K562 (cell line): ENCODE measurements around the gene MYO1F. TPM values are rescaled to one million over a fixed set of nuclear protein-coding genes. Genes with fewer than 3 reads are reported as not detected.

Source experiments
- ATAC-seq: fragments of 200-7000 bp; cut with Tn5 transposase; 3 replicates; pipeline ENCODE4 v1.9.1; 2020; ENCODE audit warnings: moderate library complexity
- BruUV-seq: library from RNA; stranded (reverse); fragments of 400-500 nt; replicated peaks from 2 replicates; lab custom pipeline; 2021; lab: Mats Ljungman, UMichigan
- CTCF ChIA-PET: fragments of 300-600 bp; formaldehyde crosslinking; extraction: SDS; loops from one replicate; lab custom pipeline; 2021; ENCODE audit warnings: low intra/inter-chr PET ratio; lab: Yijun Ruan, JAX
- POLR2A ChIA-PET: fragments of 300-600, 350-650 bp; sonication (Branson Sonifier 250); formaldehyde crosslinking; extraction: SDS; loops from one replicate; lab custom pipeline; 2021; ENCODE audit warnings: antibody characterized with exemption, inconsistent platforms; lab: Yijun Ruan, JAX
- DNase-seq, 4 experiments: peaks; one replicate each; pipeline versions ENCODE4 v3.0.0 to v3.0.0-alpha.2; 2011 to 2018; ENCODE audit warnings: low spot score in 3 of 4, mixed read lengths in 3 of 4; ENCODE audit errors: extremely low read depth in 1 of 4
- FAIRE-seq: peaks from 2 replicates; lab custom pipeline; 2011; peaks lifted over from hg19 to GRCh38; lab: Jason Lieb, UNC
- H2AFZ ChIP-seq: 2 replicates; pipeline ENCODE4 v1.6.0; 2011; ENCODE audit warnings: low read depth, low read length, control low read depth, inconsistent platforms
- H3K27ac ChIP-seq: fragments of 200-600 bp; 3 replicates; pipeline ENCODE4 v1.8.0; 2011; ENCODE audit warnings: low read depth, mild to moderate bottlenecking, control low read depth, inconsistent platforms, low read length, moderate library complexity, mixed read lengths; ENCODE audit errors: extremely low read depth
- H3K27me3 ChIP-seq, 2 experiments: fragments of 300-600 bp in 1 of 2; 2 replicates in 1 of 2; 3 replicates in 1 of 2; pipeline versions ENCODE4 v1.6.0 to v1.8.0; 2011; ENCODE audit warnings: inconsistent platforms in 2 of 2, low read length in 2 of 2, mild to moderate bottlenecking in 1 of 2, mixed read lengths in 1 of 2, moderate library complexity in 1 of 2; ENCODE audit not compliant: control insufficient read depth in 2 of 2, insufficient read depth in 2 of 2
- H3K36me3 ChIP-seq: fragments of 300-600 bp; 3 replicates; pipeline ENCODE4 v1.8.0; 2011; ENCODE audit warnings: mild to moderate bottlenecking, low read length, inconsistent platforms; ENCODE audit not compliant: control insufficient read depth, insufficient read depth
- H3K4me1 ChIP-seq, 2 experiments: fragments of 200-600 bp in 1 of 2; replicated peaks in 1 of 2; 2 replicates in 1 of 2; 3 replicates in 1 of 2; pipeline versions ENCODE4 v1.5.1 to v1.8.0; 2011; ENCODE audit warnings: inconsistent platforms in 2 of 2, low read length in 2 of 2, mild to moderate bottlenecking in 1 of 2, mixed read lengths in 1 of 2, moderate library complexity in 1 of 2; ENCODE audit not compliant: control insufficient read depth in 2 of 2, insufficient read depth in 2 of 2
- H3K4me2 ChIP-seq: 2 replicates; pipeline ENCODE4 v1.6.1; 2011; ENCODE audit warnings: low read length, control low read depth, inconsistent platforms, mixed read lengths; ENCODE audit not compliant: insufficient read depth
- H3K4me3 ChIP-seq: fragments of 200-600 bp; sonication (generic), shearing (Covaris generic); 2 replicates; pipeline ENCODE4 v1.5.1; 2016; ENCODE audit warnings: control low read depth, inconsistent platforms
- H3K79me2 ChIP-seq: fragments of 200-600 bp; 3 replicates; pipeline ENCODE4 v1.8.0; 2011; ENCODE audit warnings: low read length, inconsistent platforms; ENCODE audit not compliant: control insufficient read depth, insufficient read depth
- H3K9ac ChIP-seq, 2 experiments: 2 replicates each; pipeline versions ENCODE4 v1.6.0 to v1.6.1; 2011; ENCODE audit warnings: low read depth in 2 of 2, low read length in 2 of 2, control low read depth in 1 of 2, inconsistent platforms in 1 of 2, mild to moderate bottlenecking in 1 of 2, mixed read lengths in 1 of 2; ENCODE audit not compliant: insufficient read depth in 1 of 2
- H3K9me1 ChIP-seq: one replicate; pipeline ENCODE4 v1.6.0; 2011; ENCODE audit warnings: inconsistent platforms, mild to moderate bottlenecking, low read length, moderate library complexity; ENCODE audit not compliant: control insufficient read depth, insufficient read depth
- H3K9me3 ChIP-seq: replicated peaks from 2 replicates; pipeline ENCODE4 v1.5.1; 2011; ENCODE audit warnings: low read depth, low read length, inconsistent platforms; ENCODE audit not compliant: control insufficient read depth, insufficient read depth
- H4K20me1 ChIP-seq: replicated peaks from 2 replicates; pipeline ENCODE4 v1.6.1; 2011; ENCODE audit warnings: low read length, inconsistent platforms, mixed read lengths; ENCODE audit not compliant: control insufficient read depth, insufficient read depth
- ZKSCAN8 ChIP-seq: fragments of 200-800 bp; sonication (Bioruptor generic); IDR thresholded peaks from 2 replicates; pipeline ENCODE4 v1.6.1; 2016; ENCODE audit warnings: missing genetic modification characterization, missing compliant biosample characterization
- WGBS: fragments of 100-300 bp; shearing (Covaris generic); methylation state at CpG from one replicate; pipeline ENCODE4 v1.1.6; 2016; ENCODE audit warnings: low coverage, mixed read lengths; ENCODE audit not compliant: insufficient coverage; ENCODE audit errors: missing lambda C conversion rate; 5-methylcytosine and 5-hydroxymethylcytosine counted together
- in situ Hi-C: fragments of 300-500 bp; cut with MboI; formaldehyde crosslinking; loops from 4 replicates; pipeline ENCODE4 v1.15.0; 2018; ENCODE audit warnings: inconsistent platforms, mixed read lengths
- intact Hi-C: fragments of 100-400 bp; cut with micrococcal nuclease; formaldehyde crosslinking; loops from 2 replicates; pipeline ENCODE4 v1.14.2; 2022
- polyA plus RNA-seq, 8 experiments: library from polyadenylated mRNA; depleted of rRNA in 4 of 8; stranded (reverse) in 5 of 8; unstranded in 3 of 8; fragments of >200 nt; fragmentation: Nextera tagmentation in 2 of 8; fragmentation: Illumina TruSeq in 1 of 8; extraction: Ambion mirVana in 2 of 8; extraction: Trizol in 1 of 8; gene quantifications; 2 replicates each; pipeline versions ENCODE4 v1.2.1 to v1.2.3, GENCODE V29; 2011 to 2014; ENCODE audit warnings: inconsistent platforms in 1 of 8, missing spikeins in 1 of 8
- total RNA-seq, 7 experiments: library from RNA; depleted of rRNA in 6 of 7; stranded (reverse); fragments of >200 nt in 6 of 7; fragmentation: Illumina TruSeq in 2 of 7; extraction: Trizol in 2 of 7; gene quantifications; 2 replicates each; pipeline versions ENCODE4 v1.2.1 to v1.2.3, GENCODE V29; 2011 to 2021; ENCODE audit warnings: low replicate concordance in 1 of 7
- TF ChIP-seq, protein P1 (sequence below): fragments of 450-650 bp; IDR thresholded peaks from 2 replicates; pipeline ENCODE4 v1.6.1; 2018; ENCODE audit warnings: mild to moderate bottlenecking, low read depth; ENCODE audit not compliant: partially characterized antibody
- TF ChIP-seq, protein P2 (sequence below), 2 experiments: fragments of 450-650 bp in 1 of 2; sonication (generic) in 1 of 2; formaldehyde crosslinking in 1 of 2; IDR thresholded peaks; 2 replicates each; pipeline versions ENCODE4 v1.7.1 to v1.9.0; 2016 to 2022; ENCODE audit warnings: inconsistent platforms in 1 of 2, mild to moderate bottlenecking in 1 of 2, missing genetic modification reagents in 1 of 2
- TF ChIP-seq, protein P3 (sequence below): fragments of 450-650 bp; IDR thresholded peaks from 2 replicates; pipeline ENCODE4 v1.6.1; 2016; ENCODE audit warnings: antibody characterized with exemption

The MYO1F gene
- total and polyA plus RNA-seq, 9 of the 15 experiments (the other 6 are each of a cell fraction or from before 2014, with no cell fraction given): 0.78 to 9.4 (median 4.3) TPM

DNA sequence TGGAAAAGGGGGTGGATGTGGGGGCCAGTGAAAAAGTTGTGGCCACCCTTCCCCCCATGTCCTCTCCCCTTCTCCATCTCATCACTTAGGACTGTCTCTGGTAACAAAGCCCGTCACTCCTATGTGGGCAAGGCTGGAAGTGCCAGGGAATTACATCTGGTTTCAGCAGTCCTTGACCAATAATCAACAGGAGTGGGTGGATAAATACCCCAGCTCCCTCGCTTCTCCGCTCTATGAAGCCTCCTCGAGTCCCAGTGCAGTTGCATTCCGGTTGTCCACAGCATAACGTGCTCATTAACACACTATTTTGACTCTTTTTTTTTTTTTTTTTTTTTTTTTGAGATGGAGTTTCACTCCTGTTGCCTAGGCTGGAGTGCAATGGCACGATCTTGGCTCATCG lies 31.5 kb downstream of the MYO1F start:
- CTCF ChIA-PET: no interaction called here
- ATAC-seq: no peak
- Histone ChIP-seq H3K27ac (no peak overlapping the region), H3K4me1 (peaks cover 0 to 4% of the 10 kb centered on the region in 2 experiments; a peak in 2 of 5 replicates), H3K4me3 (no peak overlapping the region), H3K4me2 (no peak overlapping the region), H3K9ac (no peak overlapping the region), H4K20me1 (no peaks in the 10 kb centered on the region), H2AFZ (no peak overlapping the region), H3K79me2 (no peaks in the 10 kb centered on the region), H3K9me3 (no peaks in the 10 kb centered on the region; the same call in 1 of the 2 replicates), H3K36me3 (no peaks in the 10 kb centered on the region), H3K9me1 (no peaks in the 10 kb centered on the region), H3K27me3 (no peaks in the 10 kb centered on the region; a peak in 2 of 5 replicates)
- WGBS: 29% methylated on average over 6 of the region's 8 CpGs
- no TSS peak for BruUV-seq
- TF ChIP-seq, protein P1, sequence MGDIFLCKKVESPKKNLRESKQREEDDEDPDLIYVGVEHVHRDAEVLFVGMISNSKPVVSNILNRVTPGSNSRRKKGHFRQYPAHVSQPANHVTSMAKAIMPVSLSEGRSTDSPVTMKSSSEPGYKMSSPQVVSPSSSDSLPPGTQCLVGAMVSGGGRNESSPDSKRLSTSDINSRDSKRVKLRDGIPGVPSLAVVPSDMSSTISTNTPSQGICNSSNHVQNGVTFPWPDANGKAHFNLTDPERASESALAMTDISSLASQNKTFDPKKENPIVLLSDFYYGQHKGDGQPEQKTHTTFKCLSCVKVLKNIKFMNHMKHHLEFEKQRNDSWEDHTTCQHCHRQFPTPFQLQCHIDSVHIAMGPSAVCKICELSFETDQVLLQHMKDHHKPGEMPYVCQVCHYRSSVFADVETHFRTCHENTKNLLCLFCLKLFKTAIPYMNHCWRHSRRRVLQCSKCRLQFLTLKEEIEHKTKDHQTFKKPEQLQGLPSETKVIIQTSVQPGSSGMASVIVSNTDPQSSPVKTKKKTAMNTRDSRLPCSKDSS: no peak
- TF ChIP-seq, protein P2, sequence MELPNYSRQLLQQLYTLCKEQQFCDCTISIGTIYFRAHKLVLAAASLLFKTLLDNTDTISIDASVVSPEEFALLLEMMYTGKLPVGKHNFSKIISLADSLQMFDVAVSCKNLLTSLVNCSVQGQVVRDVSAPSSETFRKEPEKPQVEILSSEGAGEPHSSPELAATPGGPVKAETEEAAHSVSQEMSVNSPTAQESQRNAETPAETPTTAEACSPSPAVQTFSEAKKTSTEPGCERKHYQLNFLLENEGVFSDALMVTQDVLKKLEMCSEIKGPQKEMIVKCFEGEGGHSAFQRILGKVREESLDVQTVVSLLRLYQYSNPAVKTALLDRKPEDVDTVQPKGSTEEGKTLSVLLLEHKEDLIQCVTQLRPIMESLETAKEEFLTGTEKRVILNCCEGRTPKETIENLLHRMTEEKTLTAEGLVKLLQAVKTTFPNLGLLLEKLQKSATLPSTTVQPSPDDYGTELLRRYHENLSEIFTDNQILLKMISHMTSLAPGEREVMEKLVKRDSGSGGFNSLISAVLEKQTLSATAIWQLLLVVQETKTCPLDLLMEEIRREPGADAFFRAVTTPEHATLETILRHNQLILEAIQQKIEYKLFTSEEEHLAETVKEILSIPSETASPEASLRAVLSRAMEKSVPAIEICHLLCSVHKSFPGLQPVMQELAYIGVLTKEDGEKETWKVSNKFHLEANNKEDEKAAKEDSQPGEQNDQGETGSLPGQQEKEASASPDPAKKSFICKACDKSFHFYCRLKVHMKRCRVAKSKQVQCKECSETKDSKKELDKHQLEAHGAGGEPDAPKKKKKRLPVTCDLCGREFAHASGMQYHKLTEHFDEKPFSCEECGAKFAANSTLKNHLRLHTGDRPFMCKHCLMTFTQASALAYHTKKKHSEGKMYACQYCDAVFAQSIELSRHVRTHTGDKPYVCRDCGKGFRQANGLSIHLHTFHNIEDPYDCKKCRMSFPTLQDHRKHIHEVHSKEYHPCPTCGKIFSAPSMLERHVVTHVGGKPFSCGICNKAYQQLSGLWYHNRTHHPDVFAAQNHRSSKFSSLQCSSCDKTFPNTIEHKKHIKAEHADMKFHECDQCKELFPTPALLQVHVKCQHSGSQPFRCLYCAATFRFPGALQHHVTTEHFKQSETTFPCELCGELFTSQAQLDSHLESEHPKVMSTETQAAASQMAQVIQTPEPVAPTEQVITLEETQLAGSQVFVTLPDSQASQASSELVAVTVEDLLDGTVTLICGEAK (IDR thresholded peaks at IDR 0.05): no peak
- TF ChIP-seq, protein P2 (CRISPR knock-in tag; IDR thresholded peaks at IDR 0.05): no peak
- TF ChIP-seq ZKSCAN8 (CRISPR knock-in tag): no peak
- TF ChIP-seq, protein P3, sequence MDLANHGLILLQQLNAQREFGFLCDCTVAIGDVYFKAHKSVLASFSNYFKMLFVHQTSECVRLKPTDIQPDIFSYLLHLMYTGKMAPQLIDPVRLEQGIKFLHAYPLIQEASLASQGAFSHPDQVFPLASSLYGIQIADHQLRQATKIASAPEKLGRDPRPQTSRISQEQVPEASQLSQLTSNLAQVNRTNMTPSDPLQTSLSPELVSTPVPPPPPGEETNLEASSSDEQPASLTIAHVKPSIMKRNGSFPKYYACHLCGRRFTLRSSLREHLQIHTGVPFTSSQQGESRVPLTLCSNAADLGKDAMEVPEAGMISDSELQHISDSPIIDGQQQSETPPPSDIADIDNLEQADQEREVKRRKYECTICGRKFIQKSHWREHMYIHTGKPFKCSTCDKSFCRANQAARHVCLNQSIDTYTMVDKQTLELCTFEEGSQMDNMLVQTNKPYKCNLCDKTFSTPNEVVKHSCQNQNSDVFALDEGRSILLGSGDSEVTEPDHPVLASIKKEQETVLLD: no peak
- in situ Hi-C loops (no loop called here), intact Hi-C loops (no loop called here)
- DNase-seq: no peak
- POLR2A ChIA-PET: interaction anchor here (0.6 kb wide), 1 partner anchor 212 kb away, joined by 3 read pairs; no protein-coding TSS in a partner anchor
- no peak for FAIRE-seq
